ENCODE results near the gene NDUFS2. TPM values are rescaled to one million over a fixed set of nuclear protein-coding genes. Genes with fewer than 3 reads are reported as not detected.

NDUFS2 gene
- total and polyA plus RNA-seq, 2 of the 8 experiments (the other 6 are each of a cell fraction or from before 2014, with no cell fraction given), result 95.1 to 113 TPM

GRCh38 chr1:161198194-161198896 lies 3.8 kb upstream of the NDUFS2 start (continued):
- TF ChIP-seq MAX (IDR thresholded peaks at IDR 0.05), result no peak
- TF ChIP-seq SIN3A (conservative IDR thresholded peaks at IDR 0.05 in 1 of 2, IDR thresholded peaks at IDR 0.05 in 1 of 2; ENCODE audit: low read depth in 1 of 2, low read length in 2 of 2), result peak in 1 of 2 experiments; percentile 32; a peak in 1 of 4 replicates
- no peak for TF ChIP-seq MAFK (IDR thresholded peaks at IDR 0.05; ENCODE audit: low read depth, low read length)
- no peak for TF ChIP-seq EP300 (IDR thresholded peaks at IDR 0.05; ENCODE audit: borderline replicate concordance in 1 of 2, low read depth in 2 of 2, low read length in 2 of 2)
- TF ChIP-seq KDM1A (IDR thresholded peaks at IDR 0.05; ENCODE audit: borderline replicate concordance, low read length), result no peak
- peak; percentile 45 for TF ChIP-seq TAF1 (IDR thresholded peaks at IDR 0.05; ENCODE audit: low read depth, low read length)
- TF ChIP-seq RAD21 (IDR thresholded peaks at IDR 0.05 in 1 of 2, conservative IDR thresholded peaks at IDR 0.05 in 1 of 2; ENCODE audit: low read depth in 2 of 2, low read length in 2 of 2), result peak; percentile 20 to 55; a peak in 3 of 4 replicates
- TF ChIP-seq CBX8 (IDR thresholded peaks at IDR 0.05; ENCODE audit: borderline replicate concordance, low read depth, low read length), result no peak

All from H1 (cell line).